BLaER1 treated with 17β-estradiol and CSF1 and Interleukin-3, amounts not matched to agents 10 nM and 100 nM (cell line): ENCODE data around the gene EPB41L1.

Experiments used
- H3K27ac ChIP-seq, 11 experiments: shearing (Covaris generic); formaldehyde crosslinking; 2 replicates each; pipeline ENCODE4 v1.8.1; 2022
- H3K27me3 ChIP-seq, 11 experiments: shearing (Covaris generic); formaldehyde crosslinking; 2 replicates each; pipeline ENCODE4 v1.8.1; 2022
- H3K36me3 ChIP-seq, 11 experiments: shearing (Covaris generic); formaldehyde crosslinking; 2 replicates each; pipeline ENCODE4 v1.8.1; 2022
- H3K4me1 ChIP-seq, 10 experiments: shearing (Covaris generic); formaldehyde crosslinking; 2 replicates each; pipeline ENCODE4 v1.8.1; 2022
- H3K4me2 ChIP-seq, 11 experiments: shearing (Covaris generic); formaldehyde crosslinking; 2 replicates each; pipeline ENCODE4 v1.8.1; 2022
- H3K4me3 ChIP-seq, 10 experiments: shearing (Covaris generic); formaldehyde crosslinking; 2 replicates each; pipeline ENCODE4 v1.8.1; 2022
- H3K9ac ChIP-seq, 11 experiments: shearing (Covaris generic); formaldehyde crosslinking; 2 replicates each; pipeline ENCODE4 v1.8.1; 2022
- H3K9me3 ChIP-seq, 11 experiments: shearing (Covaris generic); formaldehyde crosslinking; replicated peaks in 1 of 11; 2 replicates each; pipeline ENCODE4 v1.8.1; 2022
- H4K20me1 ChIP-seq, 11 experiments: shearing (Covaris generic); formaldehyde crosslinking; 2 replicates each; pipeline ENCODE4 v1.8.1; 2022
- Cebpa-rat ChIP-seq, 11 experiments: shearing (Covaris generic); IDR thresholded peaks; 2 replicates each; pipeline ENCODE4 v1.8.1; 2022

The EPB41L1 gene

DNA sequence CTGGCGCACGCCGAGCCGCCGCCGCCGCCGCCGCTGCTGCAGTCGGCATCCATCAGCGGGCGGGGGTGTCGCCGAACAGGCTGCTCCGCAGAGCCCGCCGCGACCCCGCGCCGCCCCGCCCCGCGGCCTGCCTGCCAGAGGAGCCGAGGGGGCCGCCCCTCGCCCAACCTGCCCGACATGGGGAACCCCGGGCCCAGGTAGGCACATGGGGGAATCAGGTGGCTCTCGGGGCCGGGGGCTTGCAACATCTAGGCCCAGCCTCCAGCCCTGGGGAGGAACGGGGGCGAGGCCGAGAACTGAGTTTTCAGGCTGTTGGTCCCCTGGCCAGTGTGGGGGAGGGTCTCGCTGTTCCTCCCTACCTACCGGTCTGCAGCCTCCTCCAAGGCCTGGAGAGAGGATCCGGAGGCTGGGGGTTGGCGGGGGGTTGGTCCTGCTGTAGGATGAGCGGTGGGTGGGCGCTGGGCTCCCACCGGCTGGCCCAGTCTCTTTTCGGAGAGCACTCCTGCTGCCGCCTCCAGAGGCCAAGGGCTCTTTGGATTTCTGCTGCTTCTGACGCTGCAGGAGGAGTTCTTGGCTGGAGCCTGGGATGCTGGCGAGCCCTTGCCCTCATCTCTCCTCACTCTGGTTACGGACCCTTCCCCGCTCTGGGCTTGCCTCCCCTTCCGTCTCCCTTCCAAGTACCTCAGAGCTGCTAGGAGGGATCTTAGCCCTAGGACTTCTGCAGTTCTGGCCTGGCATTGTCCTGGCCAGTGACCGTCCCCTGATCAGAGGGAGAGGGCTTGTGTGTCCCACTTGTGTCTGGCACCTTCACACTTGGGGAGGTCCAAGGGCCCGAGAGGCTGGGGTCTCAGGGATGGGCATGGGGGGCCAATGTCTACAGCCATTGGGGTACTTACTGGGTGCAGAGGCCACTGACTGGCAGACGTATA, at the start of gene EPB41L1:
EPB41L1 (plus strand) TSS at position 41 of the 929 bp plus-strand sequence. CDS start 19,038 bp downstream, outside the sequence.
- peak within 1 kb of the TSS; percentile 63 to 84 (median 74) for H3K4me3 ChIP-seq
- H3K4me2 ChIP-seq = peak within 1 kb of the TSS; percentile 95 to 100 (median 99)
- H3K9ac ChIP-seq = peak within 1 kb of the TSS; percentile 60 to 84 (median 79)
- H4K20me1 ChIP-seq = peaks cover 0 to 24% (median 7%) of the 10 kb centered on the region in 11 experiments; a peak in 9 of 22 replicates
- H3K27ac ChIP-seq = peak within 1 kb of the TSS in 10 of 11 experiments; percentile 35 to 66 (median 61); a peak in 17 of 22 replicates
- H3K36me3 ChIP-seq = no peaks in the 10 kb centered on the region
- no peaks in the 10 kb centered on the region for H3K9me3 ChIP-seq
- H3K27me3 ChIP-seq = peaks cover 0 to 3% (median 0%) of the 10 kb centered on the region in 11 experiments; a peak in 1 of 22 replicates
- peaks cover 16 to 62% (median 48%) of the 10 kb centered on the region in 10 experiments for H3K4me1 ChIP-seq
- no peak for TF ChIP-seq Cebpa-rat (IDR thresholded peaks at IDR 0.05)

DNA sequence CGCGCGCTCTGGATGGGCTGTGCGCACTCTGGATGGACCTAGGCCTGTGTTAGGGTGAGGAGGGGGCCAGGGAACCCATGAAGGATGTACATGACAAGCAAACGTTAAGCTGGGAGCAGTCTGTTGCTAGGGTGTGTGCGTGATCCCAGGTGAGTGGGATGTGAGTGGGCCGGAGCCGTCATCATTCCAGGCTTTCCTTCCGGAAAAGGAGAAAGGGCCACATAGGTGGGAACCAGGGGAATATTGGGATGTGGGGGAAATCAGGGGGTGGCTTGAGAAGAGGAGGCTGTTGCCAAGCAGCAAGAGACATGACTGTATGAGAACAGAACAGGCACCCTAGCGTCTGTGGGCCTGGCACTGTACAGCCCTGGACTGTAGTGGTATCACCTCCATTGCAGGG, 49.7 kb upstream of the EPB41L1 start:
- Histone ChIP-seq H3K27me3 (no peaks in the 10 kb centered on the region), H3K4me1 (peaks cover 35 to 49% (median 42%) of the 10 kb centered on the region in 10 experiments), H4K20me1 (no peaks in the 10 kb centered on the region), H3K4me2 (peak overlapping the region in 3 of 11 experiments; percentile 16 to 57 (median 41); a peak in 4 of 22 replicates), H3K27ac (peak overlapping the region in 2 of 11 experiments; percentile 0 to 31; a peak in 1 of 22 replicates), H3K9ac (no peak overlapping the region), H3K4me3 (no peak overlapping the region), H3K9me3 (no peaks in the 10 kb centered on the region), H3K36me3 (no peaks in the 10 kb centered on the region)
- no peak for TF ChIP-seq Cebpa-rat (IDR thresholded peaks at IDR 0.05)

DNA sequence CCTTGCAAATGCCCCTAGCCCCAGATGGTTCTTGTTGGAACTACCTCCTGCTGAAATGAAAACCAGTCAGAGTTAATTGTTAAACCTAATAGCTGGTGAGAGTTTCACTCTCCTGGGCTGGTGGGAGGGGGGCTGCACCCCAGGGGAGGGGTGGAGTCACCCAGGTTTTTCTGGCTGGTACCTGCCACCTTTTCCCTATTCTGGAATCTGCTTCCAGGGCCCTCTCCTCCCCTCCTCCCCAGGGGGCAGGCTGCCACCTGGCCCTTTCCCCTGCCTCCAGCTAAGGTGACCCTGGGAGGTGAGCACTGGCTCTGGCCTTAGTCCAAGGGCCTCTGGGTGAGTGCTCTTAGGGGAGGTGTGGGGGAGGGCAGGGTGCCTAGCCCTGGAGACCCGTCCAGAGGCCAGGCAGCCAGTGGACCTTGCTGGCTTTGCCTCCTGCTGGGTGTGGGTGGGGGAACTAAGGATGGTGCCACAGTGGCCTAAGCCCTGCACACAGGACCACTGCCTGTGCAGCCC, 48.8 kb upstream of the EPB41L1 start:
- TF ChIP-seq Cebpa-rat (IDR thresholded peaks at IDR 0.05) = no peak
- Histone ChIP-seq H4K20me1 (no peaks in the 10 kb centered on the region), H3K27me3 (no peaks in the 10 kb centered on the region), H3K4me2 (no peak overlapping the region), H3K4me3 (no peak overlapping the region), H3K36me3 (no peaks in the 10 kb centered on the region), H3K4me1 (peaks cover 26 to 45% (median 37%) of the 10 kb centered on the region in 10 experiments), H3K9ac (no peak overlapping the region), H3K27ac (0 out of 22 replicates have a peak overlapping the region, but pooled peaks of 1 of the 11 experiments have one; percentile 1), H3K9me3 (no peaks in the 10 kb centered on the region)

DNA sequence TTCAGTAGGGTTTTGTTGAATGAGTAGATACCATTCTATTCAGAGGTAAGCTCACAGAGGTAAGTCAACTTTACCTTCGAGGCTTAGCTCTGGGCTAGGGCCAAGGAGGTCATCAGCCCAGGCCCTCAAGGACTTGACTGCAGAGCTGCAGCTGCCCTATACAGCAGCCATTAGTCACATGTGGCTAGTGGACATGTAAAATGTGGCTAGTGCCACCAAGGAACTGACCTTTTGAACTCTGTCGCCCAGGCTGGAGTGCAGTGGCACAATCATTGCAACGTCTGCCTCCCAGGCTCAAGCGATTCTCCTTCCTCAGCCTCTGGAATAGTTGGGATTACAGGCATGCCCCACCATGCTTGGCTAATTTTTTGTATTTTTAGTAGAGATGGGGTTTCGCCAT, 47.9 kb upstream of the EPB41L1 start:
- TF ChIP-seq Cebpa-rat (IDR thresholded peaks at IDR 0.05) = no peak
- Histone ChIP-seq H3K4me1 (peaks cover 26 to 45% (median 37%) of the 10 kb centered on the region in 10 experiments), H3K27ac (0 out of 22 replicates have a peak overlapping the region, but pooled peaks of 1 of the 11 experiments have one; percentile 1), H3K36me3 (no peaks in the 10 kb centered on the region), H4K20me1 (no peaks in the 10 kb centered on the region), H3K4me2 (peak overlapping the region in 2 of 11 experiments; percentile 20 to 52; a peak in 1 of 22 replicates), H3K9me3 (no peaks in the 10 kb centered on the region), H3K27me3 (no peaks in the 10 kb centered on the region), H3K9ac (no peak overlapping the region), H3K4me3 (no peak overlapping the region)

DNA sequence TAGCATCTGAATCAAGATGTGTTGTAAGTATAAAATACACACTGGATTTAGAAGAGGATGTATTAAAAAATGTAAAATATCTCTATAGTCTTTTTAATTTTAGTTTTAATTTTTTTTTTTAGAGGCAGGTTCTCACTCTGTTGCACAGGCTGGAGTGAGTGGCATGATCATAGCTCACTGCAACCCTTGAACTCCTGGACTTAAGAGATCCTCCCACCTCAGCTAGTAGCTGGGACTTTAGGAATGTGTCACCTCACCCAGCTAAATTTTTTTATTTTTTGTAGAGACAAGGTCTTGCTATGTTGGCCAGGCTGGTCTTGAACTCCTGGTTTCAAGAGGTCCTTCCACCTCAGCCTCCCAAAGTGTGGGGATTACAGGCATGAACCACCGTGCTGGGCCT, 46.7 kb upstream of the EPB41L1 start:
- H3K27me3 ChIP-seq = no peaks in the 10 kb centered on the region
- H4K20me1 ChIP-seq = no peaks in the 10 kb centered on the region
- no peak overlapping the region for H3K4me3 ChIP-seq
- H3K9ac ChIP-seq = no peak overlapping the region
- H3K27ac ChIP-seq = no peak overlapping the region
- no peaks in the 10 kb centered on the region for H3K36me3 ChIP-seq
- TF ChIP-seq Cebpa-rat (IDR thresholded peaks at IDR 0.05) = no peak
- no peaks in the 10 kb centered on the region for H3K9me3 ChIP-seq
- H3K4me1 ChIP-seq = peaks cover 20 to 41% (median 32%) of the 10 kb centered on the region in 10 experiments
- H3K4me2 ChIP-seq = no peak overlapping the region

DNA sequence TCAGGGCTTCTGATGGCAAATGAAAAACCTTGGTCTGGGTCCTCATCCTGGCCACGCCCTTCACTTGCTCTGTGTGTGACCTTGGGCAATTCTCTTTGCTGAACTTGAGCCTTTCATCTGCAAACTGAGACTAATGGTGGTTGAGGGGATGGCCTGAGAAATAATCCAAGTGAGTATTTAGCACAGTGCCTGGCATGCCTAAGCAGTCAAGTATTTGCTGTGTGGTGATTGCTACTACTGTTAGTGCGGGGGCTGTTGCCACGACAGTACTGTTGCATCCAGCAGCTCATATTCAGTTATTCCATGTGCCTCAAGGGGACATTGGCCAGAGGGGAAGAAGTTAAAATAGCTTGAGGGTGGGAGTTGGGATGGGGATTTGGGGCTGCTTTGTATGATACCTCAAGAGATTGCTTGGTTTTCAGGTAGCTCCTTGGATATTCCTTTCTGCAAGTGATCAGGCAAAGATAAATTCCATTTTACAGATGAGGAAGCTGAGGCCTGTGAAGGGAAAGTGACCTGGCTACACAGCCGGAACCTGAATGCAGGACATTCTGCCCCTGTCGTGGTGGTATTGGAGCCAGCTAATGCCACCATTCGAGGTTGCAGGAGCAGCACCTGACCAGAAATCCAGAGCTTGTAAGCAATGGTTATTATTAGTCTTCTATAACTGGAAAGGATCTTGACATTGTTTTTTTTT, 45.1 kb upstream of the EPB41L1 start:
- H3K9me3 ChIP-seq = no peaks in the 10 kb centered on the region
- no peaks in the 10 kb centered on the region for H3K36me3 ChIP-seq
- H3K27me3 ChIP-seq = no peaks in the 10 kb centered on the region
- peaks cover 23 to 41% (median 33%) of the 10 kb centered on the region in 10 experiments for H3K4me1 ChIP-seq
- H4K20me1 ChIP-seq = no peaks in the 10 kb centered on the region
- no peak overlapping the region for H3K4me2 ChIP-seq
- no peak for TF ChIP-seq Cebpa-rat (IDR thresholded peaks at IDR 0.05)
- no peak overlapping the region for H3K27ac ChIP-seq
- no peak overlapping the region for H3K9ac ChIP-seq
- H3K4me3 ChIP-seq = no peak overlapping the region

DNA sequence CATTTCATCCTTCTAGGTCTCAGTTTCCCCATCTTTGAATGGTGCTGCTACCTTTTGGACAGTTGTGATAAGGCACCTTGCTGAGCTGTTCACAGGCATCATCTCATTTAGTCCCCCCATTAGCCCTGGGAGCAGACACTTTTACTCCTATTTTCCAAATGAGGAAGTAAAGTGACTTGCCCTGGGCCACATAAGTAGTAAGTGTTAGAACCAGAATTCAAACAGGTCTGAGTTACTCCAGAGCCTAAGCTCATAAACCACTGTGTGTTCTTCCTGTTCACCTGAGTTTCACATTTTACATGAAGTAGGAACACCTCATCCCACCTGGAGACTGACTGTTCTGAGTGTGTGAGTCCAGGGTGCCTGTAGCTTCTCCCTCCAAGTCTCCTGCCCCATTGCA, 43.5 kb upstream of the EPB41L1 start:
- peak overlapping the region in 6 of 11 experiments; percentile 0 to 36 (median 28); a peak in 7 of 22 replicates for H3K27ac ChIP-seq
- no peaks in the 10 kb centered on the region for H4K20me1 ChIP-seq
- peak overlapping the region; percentile 16 to 62 (median 46); a peak in 20 of 22 replicates for H3K4me2 ChIP-seq
- no peaks in the 10 kb centered on the region for H3K9me3 ChIP-seq
- H3K9ac ChIP-seq = peak overlapping the region in 1 of 11 experiments; percentile 4; a peak in 1 of 22 replicates
- no peak overlapping the region for H3K4me3 ChIP-seq
- peaks cover 28 to 54% (median 39%) of the 10 kb centered on the region in 10 experiments for H3K4me1 ChIP-seq
- H3K27me3 ChIP-seq = no peaks in the 10 kb centered on the region
- no peaks in the 10 kb centered on the region for H3K36me3 ChIP-seq
- TF ChIP-seq Cebpa-rat (IDR thresholded peaks at IDR 0.05) = no peak

DNA sequence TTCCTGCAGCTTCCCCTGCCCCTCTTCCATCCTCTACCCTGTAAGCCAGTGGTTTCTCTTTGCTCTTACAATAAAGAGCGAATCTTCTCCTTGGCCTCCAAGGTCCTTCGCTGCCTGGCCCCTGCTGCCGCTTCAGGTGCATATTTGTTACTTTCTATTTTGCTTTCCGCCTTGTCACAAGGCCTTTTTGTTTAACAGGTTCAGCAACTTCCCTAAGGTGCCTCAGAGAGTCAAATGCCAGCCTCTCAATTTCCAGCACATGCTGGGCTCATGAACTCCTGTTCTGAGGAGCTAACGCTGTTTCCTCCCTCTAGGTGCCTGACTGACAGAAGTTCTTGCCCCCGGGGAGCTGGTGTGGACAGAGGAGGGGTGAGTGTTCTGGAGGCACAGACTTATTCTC, 42.4 kb upstream of the EPB41L1 start:
- peak overlapping the region in 7 of 11 experiments; percentile 37 to 51 (median 46); a peak in 10 of 22 replicates for H3K4me2 ChIP-seq
- H3K36me3 ChIP-seq = no peaks in the 10 kb centered on the region
- no peaks in the 10 kb centered on the region for H3K9me3 ChIP-seq
- H3K4me3 ChIP-seq = no peak overlapping the region
- H3K4me1 ChIP-seq = peaks cover 28 to 65% (median 42%) of the 10 kb centered on the region in 10 experiments
- H3K27me3 ChIP-seq = no peaks in the 10 kb centered on the region
- TF ChIP-seq Cebpa-rat (IDR thresholded peaks at IDR 0.05) = no peak
- H4K20me1 ChIP-seq = no peaks in the 10 kb centered on the region
- H3K9ac ChIP-seq = peak overlapping the region in 1 of 11 experiments; percentile 33; a peak in 1 of 22 replicates
- H3K27ac ChIP-seq = peak overlapping the region in 4 of 11 experiments; percentile 26 to 49 (median 35); a peak in 4 of 22 replicates
